Measurements from ENCODE around the gene ANKRD36.
"Not testable (repeated sequence)": the region's sequence is repeated elsewhere in the genome, so short reads cannot be mapped to it uniquely, and the experiment has no call there.

- TF ChIP-seq POLR2A (IDR thresholded peaks at IDR 0.05; ENCODE audit: low read length); GATA1 (IDR thresholded peaks at IDR 0.05; ENCODE audit: low read depth, low read length): not testable (repeated sequence)
Observed at GRCh38 chr2:97202643-97203250, 89.8 kb downstream of the ANKRD36 start.
